ENCODE results near the gene PEX6.
"Not testable (repeated sequence)": the region's sequence is repeated elsewhere in the genome, so short reads cannot be mapped to it uniquely, and the experiment has no call there.

DNA sequence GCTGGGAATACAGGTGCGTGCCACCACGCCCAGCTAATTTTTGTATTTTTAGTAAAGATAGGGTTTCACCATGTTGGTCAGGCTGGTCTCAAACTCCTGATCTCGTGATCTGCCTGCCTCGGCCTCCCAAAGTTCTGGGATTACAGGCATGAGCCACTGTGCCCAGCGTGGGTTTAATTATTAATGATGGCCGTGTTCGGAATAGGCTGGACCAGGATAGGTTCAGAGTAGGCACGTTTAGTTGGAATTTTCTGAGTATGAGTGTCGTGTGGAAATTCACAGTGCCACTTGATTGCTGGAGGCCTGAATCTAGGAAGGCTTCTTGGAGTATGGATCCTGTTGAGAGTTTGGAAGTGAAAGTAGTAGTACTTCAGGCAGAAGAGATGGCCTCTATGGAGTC, 19.2 kb upstream of the PEX6 start:
- not testable (repeated sequence) for TF ChIP-seq CTCF (conservative IDR thresholded peaks at IDR 0.05; ENCODE audit: low read length); EZH2phosphoT487 (IDR thresholded peaks at IDR 0.05; ENCODE audit: borderline replicate concordance, low read depth, low read length)
